ENCODE measurements around the gene FSIP1. TPM values are rescaled to one million over a fixed set of nuclear protein-coding genes. Genes with fewer than 3 reads are reported as not detected.

Gene FSIP1
- total and polyA plus RNA-seq, 9 of the 15 experiments (the other 6 are each of a cell fraction or from before 2014, with no cell fraction given), result 0.07 to 0.51 (median 0.29) TPM

DNA sequence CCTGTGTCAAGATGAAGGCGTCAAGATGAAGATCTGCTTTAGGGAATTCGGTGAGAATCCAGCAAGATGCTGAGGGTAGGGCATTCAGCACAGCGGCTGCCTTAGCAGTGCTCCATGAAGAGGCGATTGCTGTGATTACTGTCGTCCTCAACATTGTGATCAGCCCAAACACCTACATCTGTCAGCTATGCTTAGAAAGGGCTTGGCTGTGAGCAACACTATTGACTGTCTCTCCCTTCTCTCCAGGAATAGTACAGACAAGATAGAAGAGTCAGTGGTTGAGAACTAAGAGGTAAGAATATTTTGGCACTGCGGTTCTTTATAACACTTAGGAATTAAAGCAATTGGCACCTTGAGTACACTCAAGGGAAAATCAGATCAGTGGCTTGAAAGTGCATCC lies 110.5 kb downstream of the FSIP1 start:
- Histone ChIP-seq H4K20me1 (replicated peaks; ENCODE audit: control insufficient read depth, insufficient read depth, low read length) (no peaks in the 10 kb centered on the region), H3K4me2 (ENCODE audit: insufficient read depth, low read length) (no peak overlapping the region), H3K4me1 (replicated peaks in 1 of 2; ENCODE audit: control insufficient read depth in 2 of 2, insufficient read depth in 2 of 2, low read length in 2 of 2) (no peaks in the 10 kb centered on the region), H3K9me1 (ENCODE audit: control insufficient read depth, insufficient read depth, low read length) (no peaks in the 10 kb centered on the region), H3K36me3 (ENCODE audit: control insufficient read depth, insufficient read depth, low read length) (no peaks in the 10 kb centered on the region), H2AFZ (ENCODE audit: low read depth, low read length) (no peak overlapping the region), H3K4me3 (no peak overlapping the region), H3K27ac (ENCODE audit: extremely low read depth, low read depth, low read length) (no peak overlapping the region), H3K79me2 (ENCODE audit: control insufficient read depth, insufficient read depth, low read length) (no peaks in the 10 kb centered on the region), H3K9me3 (replicated peaks; ENCODE audit: control insufficient read depth, insufficient read depth, low read depth, low read length) (no peaks in the 10 kb centered on the region), H3K27me3 (ENCODE audit: control insufficient read depth in 2 of 2, insufficient read depth in 2 of 2, low read length in 2 of 2) (peaks cover 4 to 5% of the 10 kb centered on the region in 2 experiments; a peak in 1 of 5 replicates), H3K9ac (ENCODE audit: insufficient read depth in 1 of 2, low read depth in 2 of 2, low read length in 2 of 2) (no peak overlapping the region)
- in situ Hi-C loops (cut with MboI) (no loop called here), intact Hi-C loops (cut with micrococcal nuclease) (no loop called here)
- WGBS (ENCODE audit: insufficient coverage, low coverage, missing lambda C conversion rate), result 5% methylated on average over 6 of the region's 6 CpGs
- ATAC-seq (no peak), FAIRE-seq (peak; percentile 57), DNase-seq (ENCODE audit: extremely low read depth in 1 of 4, low spot score in 3 of 4) (no peak)
- BruUV-seq (replicated peaks), result no TSS peak
- ChIA-PET POLR2A (interaction anchor here (0.6 kb wide), 1 partner anchor 12 kb away, joined by 4 read pairs; no protein-coding TSS in a partner anchor), CTCF (ENCODE audit: low intra/inter-chr PET ratio) (no interaction called here)
- TF ChIP-seq NBN (IDR thresholded peaks at IDR 0.05; ENCODE audit: low read depth) (no peak), RFX5 (IDR thresholded peaks at IDR 0.05; ENCODE audit: low read depth, low read length) (no peak), PML (IDR thresholded peaks at IDR 0.05; ENCODE audit: low read length) (no peak)
- TF ChIP-seq, protein P1, sequence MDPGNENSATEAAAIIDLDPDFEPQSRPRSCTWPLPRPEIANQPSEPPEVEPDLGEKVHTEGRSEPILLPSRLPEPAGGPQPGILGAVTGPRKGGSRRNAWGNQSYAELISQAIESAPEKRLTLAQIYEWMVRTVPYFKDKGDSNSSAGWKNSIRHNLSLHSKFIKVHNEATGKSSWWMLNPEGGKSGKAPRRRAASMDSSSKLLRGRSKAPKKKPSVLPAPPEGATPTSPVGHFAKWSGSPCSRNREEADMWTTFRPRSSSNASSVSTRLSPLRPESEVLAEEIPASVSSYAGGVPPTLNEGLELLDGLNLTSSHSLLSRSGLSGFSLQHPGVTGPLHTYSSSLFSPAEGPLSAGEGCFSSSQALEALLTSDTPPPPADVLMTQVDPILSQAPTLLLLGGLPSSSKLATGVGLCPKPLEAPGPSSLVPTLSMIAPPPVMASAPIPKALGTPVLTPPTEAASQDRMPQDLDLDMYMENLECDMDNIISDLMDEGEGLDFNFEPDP (CRISPR knock-in tag; IDR thresholded peaks at IDR 0.05), result no peak
- TF ChIP-seq, protein P2, sequence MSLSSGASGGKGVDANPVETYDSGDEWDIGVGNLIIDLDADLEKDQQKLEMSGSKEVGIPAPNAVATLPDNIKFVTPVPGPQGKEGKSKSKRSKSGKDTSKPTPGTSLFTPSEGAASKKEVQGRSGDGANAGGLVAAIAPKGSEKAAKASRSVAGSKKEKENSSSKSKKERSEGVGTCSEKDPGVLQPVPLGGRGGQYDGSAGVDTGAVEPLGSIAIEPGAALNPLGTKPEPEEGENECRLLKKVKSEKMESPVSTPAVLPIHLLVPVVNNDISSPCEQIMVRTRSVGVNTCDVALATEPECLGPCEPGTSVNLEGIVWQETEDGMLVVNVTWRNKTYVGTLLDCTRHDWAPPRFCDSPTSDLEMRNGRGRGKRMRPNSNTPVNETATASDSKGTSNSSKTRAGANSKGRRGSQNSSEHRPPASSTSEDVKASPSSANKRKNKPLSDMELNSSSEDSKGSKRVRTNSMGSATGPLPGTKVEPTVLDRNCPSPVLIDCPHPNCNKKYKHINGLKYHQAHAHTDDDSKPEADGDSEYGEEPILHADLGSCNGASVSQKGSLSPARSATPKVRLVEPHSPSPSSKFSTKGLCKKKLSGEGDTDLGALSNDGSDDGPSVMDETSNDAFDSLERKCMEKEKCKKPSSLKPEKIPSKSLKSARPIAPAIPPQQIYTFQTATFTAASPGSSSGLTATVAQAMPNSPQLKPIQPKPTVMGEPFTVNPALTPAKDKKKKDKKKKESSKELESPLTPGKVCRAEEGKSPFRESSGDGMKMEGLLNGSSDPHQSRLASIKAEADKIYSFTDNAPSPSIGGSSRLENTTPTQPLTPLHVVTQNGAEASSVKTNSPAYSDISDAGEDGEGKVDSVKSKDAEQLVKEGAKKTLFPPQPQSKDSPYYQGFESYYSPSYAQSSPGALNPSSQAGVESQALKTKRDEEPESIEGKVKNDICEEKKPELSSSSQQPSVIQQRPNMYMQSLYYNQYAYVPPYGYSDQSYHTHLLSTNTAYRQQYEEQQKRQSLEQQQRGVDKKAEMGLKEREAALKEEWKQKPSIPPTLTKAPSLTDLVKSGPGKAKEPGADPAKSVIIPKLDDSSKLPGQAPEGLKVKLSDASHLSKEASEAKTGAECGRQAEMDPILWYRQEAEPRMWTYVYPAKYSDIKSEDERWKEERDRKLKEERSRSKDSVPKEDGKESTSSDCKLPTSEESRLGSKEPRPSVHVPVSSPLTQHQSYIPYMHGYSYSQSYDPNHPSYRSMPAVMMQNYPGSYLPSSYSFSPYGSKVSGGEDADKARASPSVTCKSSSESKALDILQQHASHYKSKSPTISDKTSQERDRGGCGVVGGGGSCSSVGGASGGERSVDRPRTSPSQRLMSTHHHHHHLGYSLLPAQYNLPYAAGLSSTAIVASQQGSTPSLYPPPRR (CRISPR knock-in tag; IDR thresholded peaks at IDR 0.05; ENCODE audit: borderline replicate concordance), result no peak

Measured in K562 (cell line).